Measurements from ENCODE around the gene ADAMTS16. TPM values are rescaled to one million over a fixed set of nuclear protein-coding genes. Genes with fewer than 3 reads are reported as not detected.

Gene ADAMTS16
- total RNA-seq, 2 experiments from 2014 or later = not detected

- Mint-ChIP-seq H3K4me3 (no peak overlapping the region), H3K27me3 (ENCODE audit: low read depth) (peaks cover 7% of the 10 kb centered on the region), H3K9me3 (peaks cover 4% of the 10 kb centered on the region), H3K4me1 (ENCODE audit: low read depth) (no peaks in the 10 kb centered on the region), H3K27ac (no peak overlapping the region), H3K36me3 (ENCODE audit: low read depth) (no peaks in the 10 kb centered on the region)
- intact Hi-C loops (cut with micrococcal nuclease) = loop anchor here (10.0 kb wide), 1 partner anchor 1428 kb away; no protein-coding TSS in a partner anchor
- DNase-seq = no peak
- CTCF ChIA-PET = interaction anchor here (0.7 kb wide), 1 partner anchor 272 kb away, joined by 5 read pairs; no protein-coding TSS in a partner anchor
Observed at GRCh38 chr5:5146530-5147160, 6.5 kb downstream of the ADAMTS16 start.

- Mint-ChIP-seq H3K4me1 (ENCODE audit: low read depth) (no peaks in the 10 kb centered on the region), H3K36me3 (ENCODE audit: low read depth) (no peaks in the 10 kb centered on the region), H3K27me3 (ENCODE audit: low read depth) (peaks cover 4% of the 10 kb centered on the region), H3K4me3 (no peak overlapping the region), H3K9me3 (peaks cover 6% of the 10 kb centered on the region), H3K27ac (no peak overlapping the region)
- intact Hi-C loops (cut with micrococcal nuclease) = loop anchor here (10.0 kb wide), 1 partner anchor 1426 kb away; no protein-coding TSS in a partner anchor
- CTCF ChIA-PET = no interaction called here
- DNase-seq = no peak
Observed at GRCh38 chr5:5149154-5149553, 9.0 kb downstream of the ADAMTS16 start.

- peaks cover 5% of the 10 kb centered on the region for H3K4me1 Mint-ChIP-seq (ENCODE audit: low read depth)
- intact Hi-C loops (cut with micrococcal nuclease) = no loop called here
- CTCF ChIA-PET = no interaction called here
- H3K9me3 Mint-ChIP-seq = peaks cover 6% of the 10 kb centered on the region
- H3K27me3 Mint-ChIP-seq (ENCODE audit: low read depth) = peaks cover 6% of the 10 kb centered on the region
- no peak overlapping the region for H3K4me3 Mint-ChIP-seq
- H3K27ac Mint-ChIP-seq = no peak overlapping the region
- DNase-seq = no peak
- H3K36me3 Mint-ChIP-seq (ENCODE audit: low read depth) = no peaks in the 10 kb centered on the region
Observed at GRCh38 chr5:5150667-5151066, 10.5 kb downstream of the ADAMTS16 start.

GRCh38 chr5:5154733-5155132, 14.6 kb downstream of the ADAMTS16 start:
- CTCF ChIA-PET = no interaction called here
- Mint-ChIP-seq H3K27me3 (ENCODE audit: low read depth) (peaks cover 9% of the 10 kb centered on the region), H3K36me3 (ENCODE audit: low read depth) (no peaks in the 10 kb centered on the region), H3K4me1 (ENCODE audit: low read depth) (peaks cover 5% of the 10 kb centered on the region), H3K4me3 (no peak overlapping the region), H3K9me3 (peaks cover 6% of the 10 kb centered on the region), H3K27ac (no peak overlapping the region)
- DNase-seq = no peak
- intact Hi-C loops (cut with micrococcal nuclease) = no loop called here

- CTCF ChIA-PET = no interaction called here
- Mint-ChIP-seq H3K27ac (no peak overlapping the region), H3K36me3 (ENCODE audit: low read depth) (no peaks in the 10 kb centered on the region), H3K27me3 (ENCODE audit: low read depth) (peaks cover 9% of the 10 kb centered on the region), H3K9me3 (peaks cover 4% of the 10 kb centered on the region), H3K4me1 (ENCODE audit: low read depth) (peaks cover 5% of the 10 kb centered on the region), H3K4me3 (no peak overlapping the region)
- intact Hi-C loops (cut with micrococcal nuclease) = no loop called here
- no peak for DNase-seq
Observed at GRCh38 chr5:5155617-5156016, 15.5 kb downstream of the ADAMTS16 start.

- peaks cover 9% of the 10 kb centered on the region for H3K27me3 Mint-ChIP-seq (ENCODE audit: low read depth)
- intact Hi-C loops (cut with micrococcal nuclease) = no loop called here
- DNase-seq = no peak
- peaks cover 2% of the 10 kb centered on the region for H3K9me3 Mint-ChIP-seq
- peaks cover 5% of the 10 kb centered on the region for H3K4me1 Mint-ChIP-seq (ENCODE audit: low read depth)
- no peaks in the 10 kb centered on the region for H3K36me3 Mint-ChIP-seq (ENCODE audit: low read depth)
- no peak overlapping the region for H3K27ac Mint-ChIP-seq
- no peak overlapping the region for H3K4me3 Mint-ChIP-seq
- CTCF ChIA-PET = no interaction called here
Observed at GRCh38 chr5:5156471-5157082, 16.4 kb downstream of the ADAMTS16 start.

- Mint-ChIP-seq H3K36me3 (ENCODE audit: low read depth) (no peaks in the 10 kb centered on the region), H3K27me3 (ENCODE audit: low read depth) (peaks cover 13% of the 10 kb centered on the region), H3K27ac (no peak overlapping the region), H3K9me3 (no peaks in the 10 kb centered on the region), H3K4me3 (no peak overlapping the region), H3K4me1 (ENCODE audit: low read depth) (peaks cover 5% of the 10 kb centered on the region)
- CTCF ChIA-PET = no interaction called here
- DNase-seq = no peak
- intact Hi-C loops (cut with micrococcal nuclease) = no loop called here
Observed at GRCh38 chr5:5158472-5158895, 18.4 kb downstream of the ADAMTS16 start.

- intact Hi-C loops (cut with micrococcal nuclease) = no loop called here
- Mint-ChIP-seq H3K27me3 (ENCODE audit: low read depth) (peaks cover 9% of the 10 kb centered on the region), H3K9me3 (no peaks in the 10 kb centered on the region), H3K4me3 (no peak overlapping the region), H3K27ac (no peak overlapping the region), H3K4me1 (ENCODE audit: low read depth) (peaks cover 5% of the 10 kb centered on the region), H3K36me3 (ENCODE audit: low read depth) (no peaks in the 10 kb centered on the region)
- no peak for DNase-seq
- CTCF ChIA-PET = no interaction called here
Observed at GRCh38 chr5:5159282-5160103, 19.4 kb downstream of the ADAMTS16 start.

- peaks cover 3% of the 10 kb centered on the region for H3K27me3 Mint-ChIP-seq (ENCODE audit: low read depth)
- H3K4me1 Mint-ChIP-seq (ENCODE audit: low read depth) = no peaks in the 10 kb centered on the region
- intact Hi-C loops (cut with micrococcal nuclease) = no loop called here
- no peak overlapping the region for H3K4me3 Mint-ChIP-seq
- no peaks in the 10 kb centered on the region for H3K36me3 Mint-ChIP-seq (ENCODE audit: low read depth)
- H3K27ac Mint-ChIP-seq = no peak overlapping the region
- H3K9me3 Mint-ChIP-seq = no peaks in the 10 kb centered on the region
- no peak for DNase-seq
- CTCF ChIA-PET = no interaction called here
Observed at GRCh38 chr5:5164163-5164562, 24.0 kb downstream of the ADAMTS16 start.

- no peak overlapping the region for H3K27ac Mint-ChIP-seq
- DNase-seq = no peak
- H3K9me3 Mint-ChIP-seq = no peaks in the 10 kb centered on the region
- H3K4me3 Mint-ChIP-seq = no peak overlapping the region
- no peaks in the 10 kb centered on the region for H3K4me1 Mint-ChIP-seq (ENCODE audit: low read depth)
- intact Hi-C loops (cut with micrococcal nuclease) = no loop called here
- H3K36me3 Mint-ChIP-seq (ENCODE audit: low read depth) = no peaks in the 10 kb centered on the region
- H3K27me3 Mint-ChIP-seq (ENCODE audit: low read depth) = peaks cover 3% of the 10 kb centered on the region
- CTCF ChIA-PET = no interaction called here
Observed at GRCh38 chr5:5165541-5166002, 25.4 kb downstream of the ADAMTS16 start.

GRCh38 chr5:5169466-5169865, 29.3 kb downstream of the ADAMTS16 start:
- Mint-ChIP-seq H3K4me1 (ENCODE audit: low read depth) (no peaks in the 10 kb centered on the region), H3K9me3 (no peaks in the 10 kb centered on the region), H3K36me3 (ENCODE audit: low read depth) (no peaks in the 10 kb centered on the region), H3K27ac (no peak overlapping the region), H3K27me3 (ENCODE audit: low read depth) (peaks cover 4% of the 10 kb centered on the region), H3K4me3 (no peak overlapping the region)
- no peak for DNase-seq
- intact Hi-C loops (cut with micrococcal nuclease) = no loop called here
- CTCF ChIA-PET = no interaction called here

GRCh38 chr5:5178136-5178535, 38.0 kb downstream of the ADAMTS16 start:
- no peak overlapping the region for H3K27ac Mint-ChIP-seq
- CTCF ChIA-PET = no interaction called here
- H3K9me3 Mint-ChIP-seq = no peaks in the 10 kb centered on the region
- peaks cover 4% of the 10 kb centered on the region for H3K4me1 Mint-ChIP-seq (ENCODE audit: low read depth)
- H3K4me3 Mint-ChIP-seq = no peak overlapping the region
- no peak for DNase-seq
- intact Hi-C loops (cut with micrococcal nuclease) = no loop called here
- peaks cover 24% of the 10 kb centered on the region for H3K27me3 Mint-ChIP-seq (ENCODE audit: low read depth)
- no peaks in the 10 kb centered on the region for H3K36me3 Mint-ChIP-seq (ENCODE audit: low read depth)

All from activated naive CD4-positive, alpha-beta T cell treated with anti-CD3 and anti-CD28 coated beads for 36 hours (primary cell).